GM19463 (cell line): ENCODE data around the gene C1QBP.
"Not testable (repeated sequence)": the region's sequence is repeated elsewhere in the genome, so short reads cannot be mapped to it uniquely, and the experiment has no call there.

ENCODE experiments used
- ATAC-seq: cut with Tn5 transposase; IDR thresholded peaks from one replicate; pipeline ENCODE4 v1.9.1; 2021; ENCODE audit warnings: mild to moderate bottlenecking, moderate library complexity; ENCODE audit not compliant: unreplicated experiment

Gene C1QBP

GRCh38 chr17:5438716-5439445 lies at the start of gene C1QBP:
TSS of gene C1QBP (minus strand) at chr17:5439155. CDS start at chr17:5439073, 82 bp downstream.
- peak; percentile 90 for ATAC-seq

GRCh38 chr17:5488752-5489151 lies 49.8 kb upstream of the C1QBP start:
- ATAC-seq, result no peak

GRCh38 chr17:5486206-5487124 lies 47.5 kb upstream of the C1QBP start, which contains the start of gene MIS12:
TSS of gene MIS12 (plus strand) at chr17:5486566. CDS start at chr17:5488863, 2,297 bp downstream.
- ATAC-seq, result peak; percentile 82

- no peak for ATAC-seq
These were observed 46.6 kb upstream of the C1QBP start, which contains the start of gene DERL2 for GRCh38 chr17:5485270-5486205. TSS of gene DERL2 (minus strand) at chr17:5486178. CDS start at chr17:5486161, 17 bp downstream.

- ATAC-seq, result no peak
These were observed 42.5 kb upstream of the C1QBP start for GRCh38 chr17:5481451-5481850.

GRCh38 chr17:5480962-5481361 lies 42.0 kb upstream of the C1QBP start:
- no peak for ATAC-seq

GRCh38 chr17:5478992-5479391 lies 40.0 kb upstream of the C1QBP start:
- ATAC-seq, result no peak

GRCh38 chr17:5473906-5474305 lies 35.0 kb upstream of the C1QBP start:
- no peak for ATAC-seq

- no peak for ATAC-seq
These were observed 33.6 kb upstream of the C1QBP start for GRCh38 chr17:5472511-5472910.

GRCh38 chr17:5468075-5468473 lies 29.1 kb upstream of the C1QBP start:
- ATAC-seq, result no peak

- ATAC-seq, result no peak
These were observed 28.5 kb upstream of the C1QBP start for GRCh38 chr17:5467416-5467815.

- no peak for ATAC-seq
These were observed 27.3 kb upstream of the C1QBP start for GRCh38 chr17:5466295-5466694.

GRCh38 chr17:5464717-5465507 lies 26.0 kb upstream of the C1QBP start:
- ATAC-seq, result no peak

GRCh38 chr17:5446786-5447185 lies 7.8 kb upstream of the C1QBP start:
- no peak for ATAC-seq

- no peak for ATAC-seq
These were observed 5.3 kb upstream of the C1QBP start for GRCh38 chr17:5444209-5444608.

- no peak for ATAC-seq
These were observed 4.8 kb upstream of the C1QBP start for GRCh38 chr17:5443728-5444127.

GRCh38 chr17:5439446-5439764 lies 450 bp upstream of the C1QBP start:
- no peak for ATAC-seq

- ATAC-seq, result no peak
These were observed 1.1 kb downstream of the C1QBP start for GRCh38 chr17:5437721-5438317.

- not testable (repeated sequence) for ATAC-seq
These were observed 3.1 kb downstream of the C1QBP start for GRCh38 chr17:5435781-5436315.
